ENCODE data around the gene CAMSAP3.
"Not testable (repeated sequence)": the region's sequence is repeated elsewhere in the genome, so short reads cannot be mapped to it uniquely, and the experiment has no call there.

CAMSAP3 gene

GRCh38 chr19:7635670-7636069, 40.0 kb downstream of the CAMSAP3 start:
- DNase-seq (ENCODE audit: low spot score) = no peak

DNA sequence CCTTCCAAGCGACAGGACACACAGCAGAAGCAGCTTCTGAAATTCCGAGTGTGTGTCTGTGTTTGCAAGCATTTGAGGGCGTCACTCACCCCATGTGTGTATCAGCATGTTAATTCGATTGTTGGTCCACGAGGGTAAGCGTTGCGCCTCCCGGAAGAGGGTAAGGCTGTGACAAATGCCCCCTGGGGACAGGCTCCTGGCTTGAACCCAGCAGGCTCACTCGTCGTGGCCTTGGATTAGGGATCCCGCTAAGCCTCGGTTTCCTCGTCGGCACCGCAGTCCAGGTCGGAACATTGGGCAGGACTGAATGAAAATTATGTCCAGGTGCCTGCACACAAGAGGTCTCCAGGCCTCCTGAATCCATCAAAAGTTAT, 40.6 kb downstream of the CAMSAP3 start:
- DNase-seq (ENCODE audit: low spot score) = no peak

- no peak for DNase-seq (ENCODE audit: low spot score)
Measured at GRCh38 chr19:7636691-7637373, 41.2 kb downstream of the CAMSAP3 start, which contains the start of gene STXBP2. Gene STXBP2 (plus strand): TSS chr19:7637110. CDS start chr19:7637150, 40 bp downstream.

GRCh38 chr19:7637374-7638256, 42.0 kb downstream of the CAMSAP3 start:
- DNase-seq (ENCODE audit: low spot score) = no peak

DNA sequence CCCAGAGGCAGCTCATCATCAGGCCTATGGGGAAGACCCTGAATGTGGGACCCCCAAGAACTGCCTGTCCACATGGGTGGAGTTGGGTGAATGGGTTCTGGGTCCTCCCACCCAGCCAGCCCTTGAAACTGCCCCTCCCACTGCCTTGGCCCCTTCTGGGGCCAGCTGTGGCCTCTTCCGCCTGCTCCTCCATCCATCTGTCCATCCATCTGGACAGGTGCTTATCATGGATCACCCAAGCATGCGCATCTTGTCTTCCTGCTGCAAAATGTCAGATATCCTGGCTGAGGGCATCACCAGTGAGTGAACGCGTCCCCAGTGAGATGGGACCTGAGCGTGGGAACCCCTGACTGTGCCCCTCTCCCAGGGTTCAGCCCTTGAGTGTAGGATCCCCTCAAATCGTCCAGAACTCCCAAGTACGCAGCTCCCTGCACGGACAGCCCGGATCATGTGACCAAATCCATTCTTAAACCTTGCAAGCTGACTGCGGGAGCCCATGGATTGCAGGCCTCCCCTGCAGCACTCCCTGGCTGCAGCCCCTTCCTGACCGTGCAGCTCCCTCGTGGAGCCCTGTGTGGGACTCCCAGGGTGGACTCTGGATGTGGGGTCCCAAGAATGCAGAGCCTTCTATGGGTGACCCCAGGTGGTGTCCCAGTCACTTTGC, 43.3 kb downstream of the CAMSAP3 start:
- DNase-seq (ENCODE audit: low spot score) = no peak

- DNase-seq (ENCODE audit: low spot score) = no peak
Measured at GRCh38 chr19:7639863-7640348, 44.2 kb downstream of the CAMSAP3 start.

GRCh38 chr19:7640803-7641202, 45.1 kb downstream of the CAMSAP3 start:
- DNase-seq (ENCODE audit: low spot score) = no peak

- DNase-seq (ENCODE audit: low spot score) = no peak
Measured at GRCh38 chr19:7641290-7642276, 45.9 kb downstream of the CAMSAP3 start.

DNA sequence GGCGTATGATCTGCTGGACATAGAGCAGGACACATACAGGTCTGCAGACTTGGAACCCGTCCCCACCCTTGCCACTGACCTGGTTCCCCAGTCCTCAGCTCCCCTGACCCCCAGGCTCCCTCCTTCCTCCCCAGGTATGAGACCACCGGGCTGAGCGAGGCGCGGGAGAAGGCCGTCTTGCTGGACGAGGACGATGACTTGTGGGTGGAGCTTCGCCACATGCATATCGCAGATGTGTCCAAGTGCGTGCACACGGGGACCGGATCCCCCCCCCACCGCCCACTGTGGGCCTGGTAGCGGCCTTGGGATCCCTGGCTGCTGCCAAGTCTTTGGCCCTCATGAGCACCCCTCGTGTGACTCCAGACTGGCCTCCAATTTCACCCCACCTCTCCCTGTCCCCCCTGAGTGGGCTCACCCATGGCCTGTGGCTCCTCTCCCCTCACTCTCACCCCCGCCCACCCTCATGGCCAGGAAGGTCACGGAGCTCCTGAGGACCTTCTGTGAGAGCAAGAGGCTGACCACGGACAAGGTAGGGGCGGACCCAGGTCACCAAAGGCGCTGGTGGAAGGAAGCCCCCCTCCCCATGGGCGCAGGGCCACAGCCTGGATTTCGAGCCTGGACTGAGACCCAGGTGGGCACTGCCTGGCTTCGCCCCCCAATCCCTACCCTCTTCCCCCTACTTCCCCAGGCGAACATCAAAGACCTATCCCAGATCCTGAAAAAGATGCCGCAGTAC, 46.8 kb downstream of the CAMSAP3 start:
- no peak for DNase-seq (ENCODE audit: low spot score)

- no peak for DNase-seq (ENCODE audit: low spot score)
Measured at GRCh38 chr19:7643031-7643415, 47.4 kb downstream of the CAMSAP3 start.

- DNase-seq (ENCODE audit: low spot score) = not testable (repeated sequence)
Measured at GRCh38 chr19:7643629-7644549, 48.2 kb downstream of the CAMSAP3 start.

DNA sequence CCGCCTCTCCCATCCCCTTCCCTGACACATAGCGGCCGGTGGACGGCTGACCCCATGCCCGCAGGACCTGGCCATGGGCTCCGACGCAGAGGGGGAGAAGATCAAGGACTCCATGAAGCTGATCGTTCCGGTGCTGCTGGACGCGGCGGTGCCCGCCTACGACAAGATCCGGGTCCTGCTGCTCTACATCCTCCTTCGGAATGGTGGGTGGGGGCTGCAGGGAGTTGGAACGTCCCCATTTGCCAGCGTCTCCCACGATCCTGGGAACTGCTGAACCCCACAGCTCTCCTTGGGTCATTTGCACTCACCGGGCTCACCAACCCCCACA, 48.9 kb downstream of the CAMSAP3 start:
- DNase-seq (ENCODE audit: low spot score) = no peak

- DNase-seq (ENCODE audit: low spot score) = no peak
Measured at GRCh38 chr19:7645163-7645562, 49.5 kb downstream of the CAMSAP3 start.

DNA sequence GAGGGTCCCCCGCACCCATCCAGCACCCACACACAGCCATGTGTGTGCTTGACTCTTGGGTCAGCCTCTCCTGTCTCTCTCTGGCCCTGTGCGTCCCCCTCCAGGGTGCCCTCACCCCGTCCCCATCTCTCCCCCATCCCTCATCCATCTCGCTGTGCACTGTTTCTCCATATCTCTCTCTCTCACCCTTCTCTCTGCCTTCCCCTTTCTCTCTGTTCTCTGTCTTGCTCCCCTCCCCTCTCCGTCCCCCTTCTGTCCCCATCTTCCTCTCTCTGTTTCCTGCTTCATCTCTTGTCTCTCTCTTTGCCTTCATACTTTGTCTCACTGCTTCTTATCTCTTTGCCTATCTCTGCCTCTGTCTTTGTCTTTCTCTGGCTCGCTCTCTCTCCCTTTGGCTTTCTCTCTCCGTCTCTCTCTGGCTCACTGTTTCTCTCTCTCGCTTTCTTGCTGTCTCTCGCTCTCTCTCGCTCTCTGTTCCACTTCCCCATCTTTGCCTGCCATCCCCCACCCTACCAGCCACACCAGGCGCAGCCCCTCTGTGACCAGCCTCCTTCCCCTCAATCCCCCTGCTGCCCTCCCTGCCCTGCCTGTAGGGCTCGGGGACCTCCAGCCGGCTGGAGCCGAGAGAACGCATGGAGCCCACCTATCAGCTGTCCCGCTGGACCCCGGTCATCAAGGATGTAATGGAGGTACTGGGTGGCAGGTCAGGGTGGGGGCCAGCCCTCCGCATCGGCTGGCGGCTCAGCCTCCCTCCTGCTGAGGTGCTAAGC, 50.2 kb downstream of the CAMSAP3 start:
- no peak for DNase-seq (ENCODE audit: low spot score)

- no peak for DNase-seq (ENCODE audit: low spot score)
Measured at GRCh38 chr19:7646426-7646700, 50.7 kb downstream of the CAMSAP3 start.

DNA sequence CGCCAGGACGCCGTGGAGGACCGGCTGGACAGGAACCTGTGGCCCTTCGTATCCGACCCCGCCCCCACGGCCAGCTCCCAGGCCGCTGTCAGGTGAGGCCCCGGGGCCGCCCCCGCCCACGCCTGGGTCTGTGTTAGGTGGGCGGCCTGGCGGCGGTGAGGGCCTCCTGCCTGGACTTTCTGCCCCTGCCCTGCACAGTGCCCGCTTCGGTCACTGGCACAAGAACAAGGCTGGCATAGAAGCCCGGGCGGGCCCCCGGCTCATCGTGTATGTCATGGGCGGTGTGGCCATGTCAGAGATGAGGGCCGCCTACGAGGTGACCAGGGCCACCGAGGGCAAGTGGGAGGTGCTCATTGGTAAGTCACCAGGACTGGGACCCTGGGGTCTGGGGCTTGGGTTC, 51.5 kb downstream of the CAMSAP3 start:
- no peak for DNase-seq (ENCODE audit: low spot score)

DNA sequence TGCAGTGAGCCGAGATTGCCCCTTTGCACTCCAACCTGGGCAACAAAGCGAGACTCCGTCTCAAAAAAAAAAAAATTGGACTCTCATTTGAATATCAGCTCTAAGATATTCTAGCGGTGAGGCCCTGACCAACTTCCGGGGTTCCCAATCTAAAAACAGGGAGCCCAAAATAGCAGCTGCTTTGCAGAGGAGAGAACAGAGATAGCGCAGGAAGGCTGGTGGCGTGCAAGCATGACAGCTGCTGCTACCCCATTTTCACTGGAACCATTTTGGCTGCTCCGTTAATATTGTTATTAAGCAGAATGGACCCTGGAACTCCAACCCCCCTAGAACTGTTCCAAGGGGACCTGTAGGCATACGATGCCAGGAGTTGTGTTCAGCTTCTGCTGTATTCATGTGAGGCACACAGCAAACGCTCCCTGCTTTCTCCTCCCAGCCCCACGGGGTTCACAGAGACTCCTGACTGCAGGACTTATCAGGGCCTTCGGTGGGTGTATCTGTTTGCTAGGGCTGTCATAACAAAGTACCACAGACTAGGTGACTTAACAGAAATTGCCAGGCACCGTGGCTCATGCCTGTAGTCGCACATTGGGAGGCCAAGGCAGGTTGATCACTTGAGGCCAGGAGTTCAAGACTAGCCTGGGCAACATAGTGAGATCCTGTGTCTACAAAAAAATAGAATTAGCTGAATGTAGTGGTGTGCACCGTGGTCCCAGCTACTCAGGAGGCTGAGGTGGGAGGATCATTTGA, 52.8 kb downstream of the CAMSAP3 start:
- no peak for DNase-seq (ENCODE audit: low spot score)

GRCh38 chr19:7650148-7650547, 54.5 kb downstream of the CAMSAP3 start:
- DNase-seq (ENCODE audit: low spot score) = no peak
